Diencephalon (tissue), 1 donor: ENCODE results near the gene PAPLN. TPM values are rescaled to one million over a fixed set of nuclear protein-coding genes. Genes with fewer than 3 reads are reported as not detected.

Experiments
- small RNA-seq: library from RNA; depleted of rRNA; stranded (forward); fragments of <200 nt; gene quantifications from one replicate; pipeline ENCODE3, GENCODE V24; 2014
- total RNA-seq: library from RNA; depleted of rRNA; stranded (reverse); fragments of >200 nt; gene quantifications from one replicate; pipeline ENCODE4 v1.2.3, GENCODE V29; 2014

PAPLN gene, protein sequence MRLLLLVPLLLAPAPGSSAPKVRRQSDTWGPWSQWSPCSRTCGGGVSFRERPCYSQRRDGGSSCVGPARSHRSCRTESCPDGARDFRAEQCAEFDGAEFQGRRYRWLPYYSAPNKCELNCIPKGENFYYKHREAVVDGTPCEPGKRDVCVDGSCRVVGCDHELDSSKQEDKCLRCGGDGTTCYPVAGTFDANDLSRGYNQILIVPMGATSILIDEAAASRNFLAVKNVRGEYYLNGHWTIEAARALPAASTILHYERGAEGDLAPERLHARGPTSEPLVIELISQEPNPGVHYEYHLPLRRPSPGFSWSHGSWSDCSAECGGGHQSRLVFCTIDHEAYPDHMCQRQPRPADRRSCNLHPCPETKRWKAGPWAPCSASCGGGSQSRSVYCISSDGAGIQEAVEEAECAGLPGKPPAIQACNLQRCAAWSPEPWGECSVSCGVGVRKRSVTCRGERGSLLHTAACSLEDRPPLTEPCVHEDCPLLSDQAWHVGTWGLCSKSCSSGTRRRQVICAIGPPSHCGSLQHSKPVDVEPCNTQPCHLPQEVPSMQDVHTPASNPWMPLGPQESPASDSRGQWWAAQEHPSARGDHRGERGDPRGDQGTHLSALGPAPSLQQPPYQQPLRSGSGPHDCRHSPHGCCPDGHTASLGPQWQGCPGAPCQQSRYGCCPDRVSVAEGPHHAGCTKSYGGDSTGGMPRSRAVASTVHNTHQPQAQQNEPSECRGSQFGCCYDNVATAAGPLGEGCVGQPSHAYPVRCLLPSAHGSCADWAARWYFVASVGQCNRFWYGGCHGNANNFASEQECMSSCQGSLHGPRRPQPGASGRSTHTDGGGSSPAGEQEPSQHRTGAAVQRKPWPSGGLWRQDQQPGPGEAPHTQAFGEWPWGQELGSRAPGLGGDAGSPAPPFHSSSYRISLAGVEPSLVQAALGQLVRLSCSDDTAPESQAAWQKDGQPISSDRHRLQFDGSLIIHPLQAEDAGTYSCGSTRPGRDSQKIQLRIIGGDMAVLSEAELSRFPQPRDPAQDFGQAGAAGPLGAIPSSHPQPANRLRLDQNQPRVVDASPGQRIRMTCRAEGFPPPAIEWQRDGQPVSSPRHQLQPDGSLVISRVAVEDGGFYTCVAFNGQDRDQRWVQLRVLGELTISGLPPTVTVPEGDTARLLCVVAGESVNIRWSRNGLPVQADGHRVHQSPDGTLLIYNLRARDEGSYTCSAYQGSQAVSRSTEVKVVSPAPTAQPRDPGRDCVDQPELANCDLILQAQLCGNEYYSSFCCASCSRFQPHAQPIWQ
- 1.4 TPM for total RNA-seq

DNA sequence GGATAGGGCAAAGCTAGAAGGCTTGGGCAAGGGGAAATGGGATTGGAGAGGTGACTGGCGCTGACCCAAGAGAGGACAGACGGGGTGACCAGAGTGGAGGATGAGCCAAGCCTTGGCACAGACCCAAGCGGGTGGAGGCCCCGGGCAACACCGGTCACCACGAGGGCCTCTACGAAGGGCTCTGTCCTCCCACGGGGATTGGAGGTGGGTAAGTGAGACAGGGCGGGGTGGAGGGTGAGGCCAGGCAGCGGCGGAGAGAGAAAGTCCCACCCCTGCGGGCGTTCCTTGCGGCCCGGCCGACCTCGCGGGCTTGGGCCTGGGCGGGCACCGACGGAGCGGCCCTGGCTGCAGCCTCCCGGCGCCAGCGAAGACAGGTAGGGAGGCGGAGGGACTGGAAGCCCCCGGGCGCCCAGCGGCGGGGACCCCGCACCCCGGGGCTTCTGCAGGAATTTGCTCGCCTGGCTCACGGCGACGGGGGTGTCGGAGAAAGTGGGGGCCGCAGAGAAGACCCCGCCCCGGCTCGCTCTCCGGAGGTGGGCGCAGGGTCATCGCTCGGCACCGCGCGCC, at the start of gene PAPLN:
PAPLN (plus strand) TSS at position 288 of the 567 bp plus-strand sequence. CDS start 2,273 bp downstream, outside the sequence.

Small RNA genes within 50 kb of the gene (small RNA-seq; reads per million reads assigned to genes)
- gene AC004858.1 (not detected), gene RNU6-419P (not detected)

Other genes with a start within 250 kb of the PAPLN start
- gene ZFYVE1, start 210.4 kb upstream of the PAPLN start, total RNA-seq = 16.4 TPM
- gene RBM25, start 179.0 kb upstream of the PAPLN start, total RNA-seq = 61.1 TPM
- gene PSEN1, start 101.0 kb upstream of the PAPLN start, total RNA-seq = 62.3 TPM
- gene NUMB, start 221.0 kb downstream of the PAPLN start, total RNA-seq = 21.7 TPM